HUES64 (cell line): ENCODE data around the gene PNPLA7.

Experiments used
- H3K27ac ChIP-seq: 2 replicates; pipeline ENCODE4 v1.7.0; 2013; ENCODE audit warnings: low read depth, low read length, inconsistent platforms
- H3K27me3 ChIP-seq: 2 replicates; pipeline ENCODE4 v1.6.1; 2013; ENCODE audit warnings: mild to moderate bottlenecking, low read length; ENCODE audit not compliant: insufficient read depth
- H3K36me3 ChIP-seq: 2 replicates; pipeline ENCODE4 v1.6.1; 2013; ENCODE audit warnings: mild to moderate bottlenecking, low read length; ENCODE audit not compliant: insufficient read depth
- H3K4me1 ChIP-seq: 2 replicates; pipeline ENCODE4 v1.6.1; 2013; ENCODE audit warnings: mild to moderate bottlenecking, low read length, moderate library complexity; ENCODE audit not compliant: insufficient read depth
- H3K4me3 ChIP-seq: 2 replicates; pipeline ENCODE4 v1.5.1; 2013; ENCODE audit warnings: mild to moderate bottlenecking, low read length, moderate library complexity
- H3K9ac ChIP-seq: 2 replicates; pipeline ENCODE4 v1.6.1; 2013; ENCODE audit warnings: mild to moderate bottlenecking, low read depth, low read length
- H3K9me3 ChIP-seq: 2 replicates; pipeline ENCODE4 v1.6.1; 2013; ENCODE audit warnings: low read depth, low read length; ENCODE audit not compliant: insufficient read depth
- WGBS: fragments of 150-250, 120-280 bp; methylation state at CpG from one replicate; pipeline ENCODE4 v1.1.7; 2013; ENCODE audit warnings: missing lambda C conversion rate; 5-methylcytosine and 5-hydroxymethylcytosine counted together

Gene PNPLA7

DNA sequence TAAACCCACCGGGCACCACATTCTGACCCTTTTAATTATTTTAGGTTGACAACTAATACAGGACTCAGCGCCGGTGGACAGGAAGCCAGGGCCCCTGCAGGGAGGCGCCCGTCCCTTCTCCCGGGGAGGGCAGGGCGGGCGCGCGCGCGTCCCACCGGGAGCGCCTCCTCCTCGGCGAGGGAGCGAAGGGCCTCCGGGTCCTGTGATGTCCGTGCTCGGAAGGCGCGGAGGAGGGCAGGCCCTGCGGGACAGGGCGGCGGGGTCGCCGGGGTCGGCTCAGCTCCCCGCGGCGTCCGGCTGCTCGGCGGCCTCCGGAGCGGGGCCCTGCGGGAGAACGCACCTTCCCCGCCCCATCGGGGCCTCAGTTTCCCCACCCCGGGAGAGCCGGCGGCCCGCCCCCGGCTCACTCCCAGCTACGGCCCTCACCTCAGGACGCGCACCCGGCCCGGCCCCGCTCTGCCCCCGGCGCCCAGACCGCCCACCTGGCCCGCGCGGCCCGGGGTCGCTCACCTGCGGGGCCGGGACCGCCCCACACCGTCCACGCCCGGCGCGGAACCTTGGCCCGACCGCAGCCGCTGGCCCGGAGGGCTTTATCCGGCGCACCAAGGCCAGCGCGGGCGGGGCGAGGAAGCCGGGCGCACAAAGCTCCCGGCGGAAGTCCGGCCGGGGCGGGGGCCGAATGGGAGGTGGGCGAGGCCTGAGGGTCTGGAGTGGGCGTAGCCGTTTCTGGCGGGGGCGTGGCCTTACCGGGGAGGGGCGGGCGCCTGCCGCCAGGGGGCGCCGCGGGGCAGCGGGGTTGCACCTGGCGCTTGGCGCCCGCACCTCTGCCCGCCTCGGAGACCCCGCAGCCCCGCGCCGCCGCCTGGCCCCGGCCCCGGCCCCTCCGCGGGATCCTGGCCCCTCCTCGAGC lies 127.3 kb downstream of the PNPLA7 start, which contains the start of the genes EXD3 and NOXA1:
Gene EXD3, minus strand, starts transcription at position 559 of the 910 bp plus-strand sequence. CDS start 27,805 bp downstream, outside the sequence.
Gene NOXA1, plus strand, starts transcription at position 790 of the 910 bp plus-strand sequence. CDS start 137 bp downstream, outside the sequence.
- peak within 1 kb of the TSS; percentile 87 for H3K4me3 ChIP-seq
- under 1% methylated on average over 113 of the region's 113 CpGs for WGBS
- peak within 1 kb of the TSS; percentile 78 for H3K9ac ChIP-seq
- H3K9me3 ChIP-seq: no peaks in the 10 kb centered on the region
- peaks cover 2% of the 10 kb centered on the region; the same call in 1 of the 2 replicates for H3K36me3 ChIP-seq
- H3K4me1 ChIP-seq: peaks cover 5% of the 10 kb centered on the region; the same call in 1 of the 2 replicates
- no peak within 1 kb of the TSS for H3K27ac ChIP-seq
- peaks cover 16% of the 10 kb centered on the region for H3K27me3 ChIP-seq

DNA sequence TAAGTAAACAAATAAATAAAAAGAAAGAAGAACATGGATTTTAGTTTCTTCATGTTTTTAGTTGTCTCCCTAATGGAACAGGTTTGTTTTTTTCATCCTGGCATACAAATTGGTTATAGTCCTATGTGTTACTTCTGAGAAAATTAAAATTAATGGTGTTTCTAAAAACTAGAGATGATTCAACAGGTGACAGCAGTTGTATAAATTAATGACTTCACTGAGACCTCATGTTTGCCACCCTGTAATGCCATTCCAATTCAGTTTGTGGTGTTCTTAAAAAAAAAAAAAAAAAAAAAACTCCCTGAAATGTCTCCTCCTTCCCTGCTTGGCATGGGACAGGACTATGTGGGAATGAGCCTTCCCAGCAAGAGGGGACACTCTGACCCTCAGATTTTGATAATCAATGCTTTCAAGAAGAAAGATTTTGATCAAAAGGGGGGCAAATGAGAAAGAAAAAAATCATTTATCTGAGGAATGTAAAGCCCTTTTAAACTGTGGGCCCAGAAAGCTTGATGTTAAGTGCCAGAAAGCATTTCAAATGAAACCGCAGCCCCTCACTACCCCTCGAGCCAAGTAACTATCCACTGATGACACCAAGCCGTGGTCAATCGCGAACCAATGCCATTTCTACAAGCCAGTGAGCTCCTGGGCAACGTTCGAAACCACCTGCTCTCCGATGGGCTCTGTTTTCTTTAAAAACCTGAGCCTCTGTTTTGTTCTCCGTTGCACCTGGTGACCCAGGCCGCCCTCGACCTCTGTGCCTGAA lies 128.2 kb downstream of the PNPLA7 start:
- peak overlapping the region; percentile 87 for H3K4me3 ChIP-seq
- peaks cover 5% of the 10 kb centered on the region; the same call in 1 of the 2 replicates for H3K4me1 ChIP-seq
- H3K36me3 ChIP-seq: peaks cover 2% of the 10 kb centered on the region; the same call in 1 of the 2 replicates
- H3K9ac ChIP-seq: peak overlapping the region; percentile 78
- WGBS: 7% methylated on average over 11 of the region's 11 CpGs
- peaks cover 16% of the 10 kb centered on the region for H3K27me3 ChIP-seq
- H3K27ac ChIP-seq: no peak overlapping the region
- H3K9me3 ChIP-seq: no peaks in the 10 kb centered on the region

DNA sequence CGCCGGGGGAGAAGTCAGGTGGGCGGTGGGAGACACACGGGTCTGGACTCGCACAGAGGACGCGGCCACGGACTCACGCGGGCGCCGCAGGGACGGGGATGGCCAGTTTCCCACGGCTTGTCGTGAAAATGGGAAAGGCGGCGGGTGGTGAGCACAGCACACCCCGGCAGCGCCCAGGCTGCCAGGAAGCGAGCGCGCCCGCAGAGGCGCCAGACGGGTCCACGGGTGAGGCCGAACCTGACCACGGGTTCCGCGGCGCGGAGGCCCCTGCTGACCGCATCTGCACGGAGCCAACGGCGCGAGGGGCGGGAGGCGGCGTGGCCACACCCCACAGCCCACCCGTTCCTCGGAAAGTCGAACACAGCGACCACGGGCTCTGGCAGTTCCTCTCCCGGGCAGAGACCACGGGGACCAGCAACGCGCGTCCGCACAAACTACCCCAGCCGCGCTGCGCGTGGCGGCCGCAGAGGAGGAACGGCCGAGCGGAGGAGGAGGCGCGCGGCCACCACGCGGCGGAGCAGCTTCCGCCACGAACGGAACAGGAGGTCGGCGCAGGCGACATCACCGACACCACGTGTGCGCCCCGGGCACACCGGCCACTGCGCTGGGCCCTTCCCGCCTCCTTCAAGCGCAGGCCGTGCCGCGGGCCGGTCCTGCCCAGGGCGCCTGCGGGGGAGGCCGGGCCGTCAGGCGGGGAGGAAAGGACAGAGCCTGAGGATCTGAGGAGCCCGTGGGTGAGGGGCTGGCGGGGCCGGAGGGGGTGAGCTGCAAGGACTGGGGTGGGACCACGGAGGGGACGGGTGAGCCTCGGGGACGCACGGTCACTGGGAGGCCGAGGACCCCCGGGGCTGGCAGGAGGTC lies 132.8 kb downstream of the PNPLA7 start:
- no peaks in the 10 kb centered on the region for H3K27me3 ChIP-seq
- peaks cover 2% of the 10 kb centered on the region; the same call in 1 of the 2 replicates for H3K36me3 ChIP-seq
- H3K9me3 ChIP-seq: no peaks in the 10 kb centered on the region
- H3K4me1 ChIP-seq: peaks cover 5% of the 10 kb centered on the region; the same call in 1 of the 2 replicates
- no peak overlapping the region for H3K9ac ChIP-seq
- H3K27ac ChIP-seq: no peak overlapping the region
- no peak overlapping the region for H3K4me3 ChIP-seq
- WGBS: 96% methylated on average over 99 of the region's 99 CpGs

DNA sequence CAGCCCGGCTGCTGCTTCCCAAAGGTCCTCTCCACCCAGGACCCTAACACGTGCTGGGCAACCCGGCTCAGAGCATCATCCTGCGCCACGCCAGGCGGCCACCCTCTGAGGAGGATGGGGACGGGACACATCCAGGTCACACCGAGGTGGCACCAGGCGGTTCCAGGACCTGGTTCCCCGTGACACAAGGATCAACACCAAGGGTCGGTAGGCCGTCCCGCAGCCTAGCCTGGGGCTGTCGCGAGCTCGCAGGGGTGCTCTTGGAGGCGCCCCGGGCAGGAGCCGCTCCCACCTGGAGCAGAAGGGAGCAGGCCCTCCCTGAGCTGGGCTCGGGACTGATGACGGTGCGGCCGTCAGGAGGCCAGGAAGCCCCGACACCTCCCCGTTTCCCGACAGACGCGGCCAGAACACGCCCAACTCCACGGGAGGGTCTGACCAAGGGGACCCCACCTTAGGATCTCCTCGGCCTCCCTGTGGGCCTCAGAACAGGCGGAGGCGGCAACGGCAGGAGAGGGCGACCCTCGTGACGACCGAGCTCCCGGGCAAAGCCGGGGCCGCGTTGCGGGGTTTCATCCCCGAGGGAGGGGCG lies 133.5 kb downstream of the PNPLA7 start:
- no peak overlapping the region for H3K9ac ChIP-seq
- no peak overlapping the region for H3K27ac ChIP-seq
- 94% methylated on average over 45 of the region's 45 CpGs for WGBS
- no peaks in the 10 kb centered on the region for H3K27me3 ChIP-seq
- H3K4me3 ChIP-seq: no peak overlapping the region
- peaks cover 2% of the 10 kb centered on the region; the same call in 1 of the 2 replicates for H3K36me3 ChIP-seq
- H3K4me1 ChIP-seq: peaks cover 5% of the 10 kb centered on the region; the same call in 1 of the 2 replicates
- no peaks in the 10 kb centered on the region for H3K9me3 ChIP-seq

DNA sequence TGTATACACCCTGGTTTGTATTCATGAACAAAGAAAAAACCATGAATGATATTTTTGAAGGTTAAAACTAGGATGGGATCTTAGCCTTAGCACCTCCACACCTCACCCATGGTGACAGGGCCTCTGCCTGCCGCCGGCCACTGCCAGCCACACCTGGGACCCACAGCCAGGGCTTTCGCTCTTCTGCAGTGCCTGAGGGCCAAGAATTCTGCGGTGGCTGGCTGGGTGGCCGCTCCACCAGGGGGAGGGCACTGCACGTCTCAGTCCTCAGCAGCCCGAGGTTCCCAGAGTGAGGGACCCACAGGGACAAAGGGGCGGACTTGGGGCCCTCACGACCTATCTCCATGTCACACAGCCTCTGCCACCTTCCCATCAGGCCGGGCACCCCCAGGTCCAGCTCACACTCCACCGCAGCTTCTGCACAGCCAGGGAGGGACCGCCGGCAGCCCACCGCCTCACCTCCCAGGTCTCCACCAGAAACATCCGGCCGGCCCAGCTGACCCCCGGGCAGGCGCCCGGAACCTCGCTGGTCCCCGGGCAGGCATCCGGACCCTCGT lies 134.1 kb downstream of the PNPLA7 start:
- Histone ChIP-seq H3K36me3 (peaks cover 2% of the 10 kb centered on the region; the same call in 1 of the 2 replicates), H3K27me3 (no peaks in the 10 kb centered on the region), H3K27ac (no peak overlapping the region), H3K9me3 (no peaks in the 10 kb centered on the region), H3K4me3 (no peak overlapping the region), H3K9ac (no peak overlapping the region), H3K4me1 (peaks cover 5% of the 10 kb centered on the region; the same call in 1 of the 2 replicates)
- WGBS: 94% methylated on average over 23 of the region's 23 CpGs

DNA sequence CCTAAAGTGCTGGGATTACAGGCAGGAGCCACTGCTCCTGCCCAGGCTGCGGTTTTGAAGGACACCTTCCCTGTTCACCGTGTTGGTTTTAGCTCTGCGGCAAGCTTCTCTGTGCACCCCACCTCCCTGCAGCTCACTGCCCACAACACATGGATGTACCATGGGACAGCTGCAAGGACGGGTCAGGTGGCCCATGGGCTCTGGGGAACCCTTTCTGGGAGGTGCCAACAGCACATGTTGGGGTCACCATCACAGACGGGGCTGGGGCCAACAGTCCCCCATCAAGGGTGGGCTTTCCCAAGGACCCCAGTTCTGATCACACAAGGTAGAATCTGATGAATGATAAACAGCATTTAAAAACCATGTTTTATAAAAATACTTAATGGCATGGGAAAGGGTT lies 134.8 kb downstream of the PNPLA7 start:
- H3K4me1 ChIP-seq: peaks cover 5% of the 10 kb centered on the region; the same call in 1 of the 2 replicates
- H3K4me3 ChIP-seq: no peak overlapping the region
- H3K27me3 ChIP-seq: no peaks in the 10 kb centered on the region
- WGBS: 86% methylated on average over 5 of the region's 5 CpGs
- H3K27ac ChIP-seq: no peak overlapping the region
- peaks cover 2% of the 10 kb centered on the region; the same call in 1 of the 2 replicates for H3K36me3 ChIP-seq
- H3K9ac ChIP-seq: no peak overlapping the region
- no peaks in the 10 kb centered on the region for H3K9me3 ChIP-seq

DNA sequence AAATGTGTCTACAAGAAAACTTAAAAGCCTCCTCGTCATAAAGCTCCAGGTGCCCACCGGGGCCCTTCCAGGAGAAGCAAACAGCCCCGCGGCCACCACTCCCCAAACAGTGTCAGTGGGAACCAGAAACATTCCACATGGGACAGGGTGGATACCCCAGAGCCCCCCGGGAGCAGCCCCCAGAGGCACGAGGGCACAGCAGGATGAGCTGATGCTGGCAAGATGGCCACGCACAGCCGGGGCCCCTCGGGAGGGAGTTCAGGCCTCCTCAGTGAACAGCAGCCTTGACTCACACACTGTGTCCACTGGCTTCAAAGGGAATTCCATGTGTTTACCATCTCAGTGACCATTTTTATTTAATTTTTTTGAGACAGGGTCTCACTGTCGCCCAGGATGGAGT lies 137.8 kb downstream of the PNPLA7 start:
- Histone ChIP-seq H3K9me3 (no peaks in the 10 kb centered on the region), H3K27me3 (0 out of 2 replicates have a peak, but pooled peaks cover 2% of the 10 kb centered on the region), H3K27ac (no peak overlapping the region), H3K4me3 (no peak overlapping the region), H3K36me3 (no peaks in the 10 kb centered on the region), H3K4me1 (peaks cover 5% of the 10 kb centered on the region; the same call in 1 of the 2 replicates), H3K9ac (no peak overlapping the region)
- 86% methylated on average over 10 of the region's 10 CpGs for whole genome bisulfite sequencing

DNA sequence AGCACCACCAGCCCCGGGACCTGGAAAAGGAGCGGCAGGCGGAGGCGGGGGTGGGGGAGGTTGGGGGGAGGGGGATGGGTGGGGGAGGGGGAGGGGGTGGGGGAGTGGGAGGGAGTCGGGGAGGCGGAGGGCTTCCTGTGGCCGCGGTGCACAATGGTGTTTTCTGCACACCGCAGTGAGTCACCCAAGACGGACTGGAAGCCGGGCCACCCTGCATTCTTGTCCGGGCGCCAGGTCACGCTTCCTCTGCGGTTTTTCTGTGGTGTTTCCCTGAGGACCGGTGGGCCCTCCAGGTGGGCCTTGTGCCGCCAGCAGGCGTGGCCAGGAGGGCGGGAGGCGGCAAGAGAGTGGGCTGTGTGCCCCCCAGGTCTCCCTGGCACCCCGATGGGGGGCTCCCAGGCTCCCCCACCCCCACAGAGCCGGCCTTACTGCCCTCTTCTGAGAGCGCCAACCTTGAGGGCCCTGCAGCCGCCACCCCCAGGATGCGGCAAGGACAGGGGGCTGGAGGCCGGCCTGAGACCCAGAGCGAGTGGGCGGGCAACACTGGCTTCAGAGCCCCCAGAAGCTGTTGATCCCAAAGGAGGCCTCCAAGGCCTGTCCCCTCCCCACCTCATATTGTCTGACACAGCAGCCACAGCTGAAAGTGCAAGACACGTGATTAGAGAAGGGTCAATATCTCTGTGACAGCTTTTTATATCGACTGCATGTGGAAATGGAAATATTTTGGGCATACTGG lies 138.4 kb downstream of the PNPLA7 start:
- Histone ChIP-seq H3K36me3 (no peaks in the 10 kb centered on the region), H3K27ac (peak overlapping the region; percentile 25; the same call in 1 of the 2 replicates), H3K27me3 (0 out of 2 replicates have a peak, but pooled peaks cover 2% of the 10 kb centered on the region), H3K4me3 (no peak overlapping the region), H3K9ac (no peak overlapping the region), H3K4me1 (peaks cover 5% of the 10 kb centered on the region; the same call in 1 of the 2 replicates), H3K9me3 (no peaks in the 10 kb centered on the region)
- WGBS: 73% methylated on average over 25 of the region's 30 CpGs

DNA sequence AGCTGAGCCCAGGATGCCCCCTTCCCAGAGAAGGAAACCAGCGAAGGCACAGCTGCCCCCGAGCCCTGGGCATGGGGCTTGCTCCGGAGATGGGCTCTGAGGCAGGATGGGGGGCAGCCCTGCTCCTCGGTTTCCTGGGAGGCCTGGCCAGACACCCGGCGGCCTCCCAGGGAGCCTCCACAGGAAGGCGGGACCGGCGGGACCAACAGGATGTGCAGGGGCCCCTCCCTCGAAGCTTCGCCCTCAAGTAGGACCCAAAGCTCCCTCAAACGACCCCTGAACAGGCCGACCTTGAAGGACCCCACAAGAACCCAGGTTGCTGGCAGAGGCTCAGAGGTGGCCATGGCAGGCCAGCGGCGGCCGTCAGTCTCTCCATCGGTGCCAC lies 138.9 kb downstream of the PNPLA7 start:
- Histone ChIP-seq H3K9me3 (no peaks in the 10 kb centered on the region), H3K4me3 (no peak overlapping the region), H3K4me1 (peaks cover 5% of the 10 kb centered on the region; the same call in 1 of the 2 replicates), H3K27me3 (0 out of 2 replicates have a peak, but pooled peaks cover 5% of the 10 kb centered on the region), H3K27ac (no peak overlapping the region), H3K36me3 (no peaks in the 10 kb centered on the region), H3K9ac (no peak overlapping the region)
- WGBS: 77% methylated on average over 16 of the region's 17 CpGs
